Jurkat, Clone E6-1 (cell line): ENCODE data around the gene DUOX2.
"Not testable (repeated sequence)": the region's sequence is repeated elsewhere in the genome, so short reads cannot be mapped to it uniquely, and the experiment has no call there.

ENCODE experiments used
- DNase-seq: peaks from one replicate; pipeline ENCODE4 v3.0.0-alpha.2; 2011; ENCODE audit warnings: low read depth, low spot score
- H3K4me3 ChIP-seq: 2 replicates; pipeline ENCODE4 v1.5.1; 2011; ENCODE audit warnings: mild to moderate bottlenecking, low read length, control low read depth, moderate library complexity

DUOX2 gene

DNA sequence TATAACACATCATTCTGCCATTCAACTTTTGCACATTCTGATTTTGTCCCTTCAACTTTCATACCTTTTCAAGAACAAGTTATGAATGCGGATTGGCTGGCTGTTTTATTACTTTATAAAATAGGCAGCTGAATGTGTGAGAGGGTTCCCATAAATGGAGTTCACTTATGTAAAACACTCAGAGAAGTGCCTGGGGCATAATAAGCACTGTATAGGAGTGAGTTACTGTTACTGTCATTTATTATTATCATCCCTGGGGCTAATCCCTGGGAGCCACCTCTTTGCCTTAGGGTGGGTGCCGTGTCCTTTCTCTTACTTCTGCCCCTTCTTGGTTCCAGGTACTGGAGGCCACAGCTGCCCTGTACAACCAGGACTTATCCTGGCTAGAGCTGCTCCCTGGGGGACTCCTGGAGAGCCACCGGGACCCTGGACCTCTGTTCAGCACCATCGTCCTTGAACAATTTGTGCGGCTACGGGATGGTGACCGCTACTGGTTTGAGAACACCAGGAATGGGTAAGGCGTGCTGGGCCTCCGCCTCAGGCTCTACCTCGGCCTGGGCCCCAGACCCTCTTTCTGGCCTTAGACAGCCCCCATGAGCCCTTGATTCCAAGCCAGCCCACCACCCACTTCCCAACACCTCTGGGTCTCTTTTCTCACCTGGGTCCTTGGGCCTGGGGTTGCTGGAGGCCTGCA is 26.7 kb upstream of the DUOX2 start:
- no peak overlapping the region for H3K4me3 ChIP-seq
- DNase-seq: no peak

DNA sequence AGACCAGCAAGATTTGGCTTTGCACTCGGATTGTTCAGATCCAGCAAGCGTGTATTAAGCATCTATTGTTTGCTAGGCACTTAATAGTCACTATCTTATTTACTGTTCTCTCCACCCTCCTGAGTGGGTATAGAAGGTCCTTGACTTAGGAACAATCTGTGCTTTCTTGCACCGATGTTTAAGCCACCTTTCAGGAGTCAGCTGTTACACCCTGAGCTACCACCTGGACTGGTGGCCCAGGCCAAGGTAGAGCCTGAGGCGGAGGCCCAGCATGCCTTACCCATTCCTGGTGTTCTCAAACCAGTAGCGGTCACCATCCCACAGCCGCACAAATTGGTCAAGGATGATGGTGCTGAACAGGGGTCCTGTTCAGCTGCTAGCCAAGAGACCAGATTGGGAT is 25.8 kb upstream of the DUOX2 start:
- no peak overlapping the region for H3K4me3 ChIP-seq
- no peak for DNase-seq

DNA sequence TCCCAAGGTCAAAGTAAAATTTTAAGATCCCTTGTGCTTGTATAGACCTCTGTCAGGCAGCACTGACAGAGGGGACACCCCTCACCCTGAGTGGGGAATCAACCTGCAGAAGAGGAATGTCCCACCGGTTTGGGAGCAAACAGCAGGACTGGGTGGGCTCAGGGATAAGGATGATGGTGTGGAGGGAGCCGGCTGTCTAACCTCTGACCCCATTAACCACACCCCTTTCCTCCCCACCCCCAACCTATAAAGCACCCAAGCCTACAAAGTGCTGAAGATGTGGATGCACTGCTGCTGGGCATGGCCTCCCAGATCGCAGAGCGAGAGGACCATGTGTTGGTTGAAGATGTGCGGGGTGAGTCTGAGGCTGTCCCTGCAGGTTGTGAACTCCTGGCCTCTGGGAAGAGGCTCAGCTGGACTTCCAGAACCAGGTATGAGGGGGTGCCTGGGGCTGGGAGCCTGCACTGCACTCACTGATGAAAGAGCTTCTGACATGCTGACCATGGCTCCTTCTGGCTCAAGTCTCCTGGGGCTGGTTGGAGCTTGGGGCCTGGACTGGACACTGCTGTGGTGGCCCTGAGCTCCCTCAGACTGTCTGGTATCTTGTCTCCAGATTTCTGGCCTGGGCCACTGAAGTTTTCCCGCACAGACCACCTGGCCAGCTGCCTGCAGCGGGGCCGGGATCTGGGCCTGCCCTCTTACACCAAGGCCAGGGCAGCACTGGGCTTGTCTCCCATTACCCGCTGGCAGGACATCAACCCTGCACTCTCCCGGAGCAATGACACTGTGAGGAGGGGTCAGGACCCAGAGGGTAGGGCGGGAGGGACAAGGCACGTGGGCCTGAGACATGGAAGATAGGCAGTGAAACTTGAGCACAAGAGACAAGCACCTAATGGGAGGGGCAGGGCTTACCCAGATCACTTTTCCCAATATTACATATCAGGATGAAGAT is 25.1 kb upstream of the DUOX2 start:
- no peak overlapping the region for H3K4me3 ChIP-seq
- DNase-seq: no peak

DNA sequence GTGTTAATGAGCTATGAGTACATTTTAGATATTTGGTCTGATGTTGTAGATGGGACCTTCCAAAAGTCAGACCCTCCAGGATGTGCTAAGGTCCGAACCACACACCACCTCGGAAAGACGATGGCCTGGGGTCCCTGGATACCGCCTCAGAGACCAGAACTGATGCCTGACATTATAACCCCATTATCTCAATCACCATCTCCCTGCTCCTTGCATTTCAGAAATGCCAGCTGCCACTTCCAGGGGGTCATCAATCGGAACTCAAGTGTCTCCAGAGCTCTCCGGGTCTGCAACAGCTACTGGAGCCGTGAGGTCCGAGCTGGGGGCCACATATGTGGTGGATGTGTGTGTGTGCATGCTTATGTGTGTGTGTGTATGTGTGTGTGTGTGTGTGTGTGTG is 23.7 kb upstream of the DUOX2 start:
- no peak overlapping the region for H3K4me3 ChIP-seq
- no peak for DNase-seq

DNA sequence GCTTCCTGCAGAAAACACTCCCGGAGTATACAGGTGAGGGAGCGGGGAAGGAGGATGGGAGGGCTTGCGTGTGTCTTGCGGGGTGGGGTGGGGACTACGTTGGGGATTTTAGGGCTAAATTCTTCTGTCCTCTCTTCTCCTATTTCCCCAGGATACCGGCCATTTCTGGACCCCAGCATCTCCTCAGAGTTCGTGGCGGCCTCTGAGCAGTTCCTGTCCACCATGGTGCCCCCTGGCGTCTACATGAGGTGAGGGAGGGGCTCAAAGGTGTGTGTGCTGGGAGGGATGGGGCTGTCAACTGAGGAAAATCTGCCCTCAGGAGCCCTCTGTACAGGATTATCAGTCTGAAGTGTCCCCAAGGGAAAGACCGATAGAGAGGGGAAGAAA is 22.4 kb upstream of the DUOX2 start:
- no peak for DNase-seq
- H3K4me3 ChIP-seq: no peak overlapping the region

DNA sequence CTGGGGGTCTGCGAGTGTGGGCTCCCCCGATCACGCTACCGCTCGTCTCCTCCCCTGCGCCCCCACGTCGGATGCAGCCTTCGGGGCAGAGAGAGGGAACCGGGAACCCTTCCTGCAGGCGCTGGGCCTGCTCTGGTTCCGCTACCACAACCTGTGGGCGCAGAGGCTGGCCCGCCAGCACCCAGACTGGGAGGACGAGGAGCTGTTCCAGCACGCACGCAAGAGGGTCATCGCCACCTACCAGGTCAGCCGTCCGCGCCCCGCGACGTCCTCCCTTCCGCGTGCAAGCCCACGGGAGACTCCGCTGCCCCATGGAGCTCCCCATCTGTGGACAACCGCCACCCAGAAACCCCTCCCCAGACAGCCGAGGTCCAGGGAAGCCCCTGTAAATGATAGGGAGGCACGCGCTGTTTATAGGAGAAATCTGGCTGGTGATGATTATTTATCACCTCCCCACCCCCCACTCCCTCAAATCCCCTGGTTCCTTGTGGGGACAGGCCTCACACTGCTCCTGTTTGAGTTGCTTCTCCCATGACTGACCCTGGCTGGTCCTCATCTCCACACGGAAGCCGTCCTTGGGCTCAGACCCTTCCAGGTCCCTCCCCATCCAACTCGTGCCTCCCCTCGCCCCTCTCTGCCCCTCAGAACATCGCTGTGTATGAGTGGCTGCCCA is 21.9 kb upstream of the DUOX2 start:
- not testable (repeated sequence) for DNase-seq, H3K4me3 ChIP-seq

DNA sequence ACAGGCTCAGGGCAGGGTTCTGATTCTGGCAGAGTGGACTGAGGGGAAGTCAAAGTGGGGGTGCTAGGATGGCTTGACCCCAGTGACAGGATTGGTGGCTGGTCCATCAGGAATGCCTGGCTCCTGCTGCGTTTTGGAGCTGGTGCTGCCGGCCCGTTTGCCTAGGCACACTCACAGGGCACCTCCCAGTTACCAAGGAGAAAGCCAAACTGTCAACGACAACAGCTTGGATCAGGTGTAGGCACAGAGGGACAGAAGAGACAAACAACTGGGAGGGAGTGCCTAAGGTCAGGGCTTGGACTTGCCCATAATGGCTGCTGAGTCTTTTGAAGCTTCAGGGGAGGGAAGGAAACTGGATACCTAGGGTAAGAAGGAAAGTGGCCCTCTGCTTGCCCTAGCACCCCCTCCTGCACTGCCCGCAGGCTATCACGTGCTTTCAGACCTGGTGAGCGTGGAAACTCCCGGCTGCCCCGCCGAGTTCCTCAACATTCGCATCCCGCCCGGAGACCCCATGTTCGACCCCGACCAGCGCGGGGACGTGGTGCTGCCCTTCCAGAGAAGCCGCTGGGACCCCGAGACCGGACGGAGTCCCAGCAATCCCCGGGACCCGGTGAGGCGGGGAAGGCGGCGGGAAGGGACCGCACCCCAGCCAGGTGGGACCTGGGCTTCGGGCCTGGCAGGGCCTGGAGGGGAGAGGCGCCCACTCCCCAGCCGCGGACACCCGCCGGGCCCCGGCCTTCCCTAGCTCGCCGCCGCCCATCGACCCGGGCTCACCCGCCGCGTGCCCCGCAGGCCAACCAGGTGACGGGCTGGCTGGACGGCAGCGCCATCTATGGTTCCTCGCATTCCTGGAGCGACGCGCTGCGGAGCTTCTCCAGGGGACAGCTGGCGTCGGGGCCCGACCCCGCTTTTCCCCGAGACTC is 21.0 kb upstream of the DUOX2 start:
- H3K4me3 ChIP-seq: no peak overlapping the region
- DNase-seq: no peak

DNA sequence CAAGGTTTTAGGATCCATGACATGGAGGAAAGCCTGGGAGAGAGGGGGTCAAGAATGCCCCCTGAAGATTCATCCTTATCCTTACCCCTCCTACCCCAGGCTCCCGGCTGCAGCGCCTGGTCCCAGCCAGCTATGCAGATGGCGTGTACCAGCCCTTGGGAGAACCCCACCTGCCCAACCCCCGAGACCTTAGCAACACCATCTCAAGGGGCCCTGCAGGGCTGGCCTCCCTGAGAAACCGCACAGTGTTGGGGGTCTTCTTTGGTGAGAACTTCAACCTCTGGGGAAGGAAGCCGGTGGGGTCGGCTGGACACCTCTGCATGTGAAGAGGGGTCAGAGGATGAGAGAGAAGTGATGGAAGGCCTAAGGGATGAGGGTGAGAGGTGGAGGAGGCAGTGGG is 20.1 kb upstream of the DUOX2 start:
- DNase-seq: no peak
- H3K4me3 ChIP-seq: no peak overlapping the region

DNA sequence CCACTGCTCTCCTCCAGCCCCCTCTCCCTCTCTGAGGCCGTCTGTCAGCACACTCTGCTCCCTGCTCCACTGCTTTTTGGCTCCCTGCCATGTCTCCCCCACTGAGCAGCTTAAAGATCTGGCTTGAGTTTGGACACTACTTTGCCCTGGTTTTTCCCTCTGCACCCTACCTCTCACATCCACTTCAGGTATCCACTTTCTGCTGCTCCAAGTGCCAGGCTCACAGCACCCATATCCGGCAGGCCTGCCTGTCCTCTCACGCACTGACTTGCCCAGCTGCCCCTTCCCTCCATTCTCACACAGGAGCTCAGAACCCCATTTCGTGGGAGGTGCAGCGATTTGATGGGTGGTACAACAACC is 19.6 kb upstream of the DUOX2 start:
- H3K4me3 ChIP-seq: no peak overlapping the region
- DNase-seq: no peak

DNA sequence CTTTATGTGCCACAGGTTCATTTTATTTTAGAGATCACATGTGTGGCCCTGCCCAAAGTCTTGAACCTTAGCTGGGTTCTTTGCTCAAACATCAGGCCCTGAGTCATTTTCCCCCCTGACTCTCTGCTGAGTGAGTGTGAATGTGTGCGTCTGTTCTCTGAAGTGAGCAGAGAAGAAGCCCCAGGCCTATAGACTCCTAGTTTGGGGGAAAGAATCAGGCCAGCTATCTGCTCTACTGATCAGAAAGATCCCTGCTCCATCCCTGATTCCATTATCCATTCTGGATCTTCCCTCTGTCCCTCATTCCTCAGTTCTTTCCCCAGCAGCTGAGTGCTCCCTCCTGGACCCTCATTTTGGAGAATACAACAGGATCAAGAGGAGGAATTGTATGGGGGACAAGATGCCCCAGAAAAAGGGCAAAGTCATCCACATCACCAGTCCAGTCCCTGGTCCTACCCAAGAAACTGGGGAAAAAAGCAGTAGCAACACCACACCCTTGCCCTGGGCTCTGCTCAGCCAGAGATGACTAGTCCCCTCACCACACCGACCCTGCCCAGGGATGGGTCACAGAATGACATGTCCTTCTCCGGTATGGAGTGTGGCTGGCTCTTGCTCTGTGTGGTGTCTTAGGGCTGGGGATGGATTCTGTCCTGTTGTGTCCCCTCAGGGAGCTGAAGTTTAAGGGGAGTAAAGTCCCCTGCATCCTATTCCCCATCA is 19.0 kb upstream of the DUOX2 start:
- no peak for DNase-seq
- no peak overlapping the region for H3K4me3 ChIP-seq

DNA sequence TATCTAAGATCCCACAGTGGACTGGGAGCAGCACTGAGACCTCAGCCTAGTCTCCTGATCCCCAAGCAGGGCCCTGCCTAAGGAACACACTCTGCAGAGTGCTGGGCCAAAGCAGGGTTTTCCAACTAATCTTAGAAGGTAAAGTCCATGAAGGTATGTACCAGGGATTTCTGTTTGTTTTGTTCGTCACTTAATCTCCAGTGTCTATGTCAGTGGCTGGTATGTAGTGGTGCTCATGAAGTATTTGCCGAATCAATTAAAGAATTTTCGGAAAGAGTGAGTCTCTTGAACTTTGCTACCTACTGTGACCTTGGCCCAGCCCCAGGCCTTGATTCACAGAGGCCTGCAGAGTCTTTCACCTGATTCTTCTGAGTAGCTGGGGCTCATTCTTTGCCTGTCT is 17.5 kb upstream of the DUOX2 start:
- no peak for DNase-seq
- H3K4me3 ChIP-seq: no peak overlapping the region

DNA sequence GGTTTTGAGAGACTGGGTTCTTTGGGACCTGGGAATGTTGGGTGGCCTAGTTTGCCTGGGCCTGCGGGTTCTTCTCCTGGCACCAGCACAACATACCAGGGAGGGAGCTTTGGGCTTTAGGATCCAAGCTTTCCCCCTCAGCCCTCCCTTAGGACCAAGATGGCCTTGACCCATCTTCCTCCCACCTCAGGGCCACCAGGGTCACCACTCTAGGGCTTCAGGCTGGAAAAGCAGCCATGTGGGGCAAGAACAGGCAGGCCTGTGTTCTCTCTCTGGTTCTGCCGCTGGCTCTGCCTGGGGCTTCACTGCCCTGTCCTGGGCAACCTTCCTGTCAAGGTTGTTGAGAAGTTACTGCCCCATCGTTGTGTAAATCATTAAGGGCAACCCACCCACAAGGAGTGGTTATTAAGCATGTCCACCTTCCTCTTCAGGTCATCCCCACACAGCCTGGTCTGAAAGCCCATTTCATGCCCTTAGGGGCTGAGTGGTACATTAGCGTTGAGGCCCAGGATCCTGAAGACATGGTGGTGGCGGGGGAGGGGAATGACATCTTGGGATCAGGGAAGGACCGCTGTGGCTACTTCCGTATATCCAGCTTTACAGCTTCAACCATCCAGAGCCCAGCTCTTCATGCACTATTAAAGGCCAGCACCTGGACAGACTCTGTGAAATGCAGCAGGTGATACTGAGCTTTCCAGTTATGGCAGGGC is 16.5 kb upstream of the DUOX2 start:
- no peak for DNase-seq
- no peak overlapping the region for H3K4me3 ChIP-seq

DNA sequence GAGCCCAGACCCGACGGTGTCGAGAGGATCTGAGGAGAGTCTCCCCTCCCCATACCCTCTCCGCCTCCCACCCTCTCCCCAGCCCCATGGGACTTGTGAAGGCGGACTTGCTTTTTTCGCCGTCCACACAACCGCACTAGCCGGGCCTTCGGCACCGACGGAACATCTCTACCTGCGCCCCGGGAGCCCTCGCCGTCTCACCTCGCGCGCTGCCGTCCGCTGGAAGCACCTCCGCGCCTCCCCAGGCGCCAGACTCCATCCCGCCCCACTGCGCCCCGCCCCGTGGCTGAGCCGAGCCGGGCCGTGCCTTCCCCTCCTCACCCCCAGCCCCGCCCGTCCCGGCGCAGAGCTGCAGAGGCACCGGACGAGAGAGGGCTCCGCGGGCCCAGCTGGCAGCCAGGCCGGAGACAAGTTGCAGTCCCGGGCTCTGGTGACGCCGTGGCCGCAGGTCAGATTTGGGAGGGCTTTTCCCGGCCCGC is 15.7 kb upstream of the DUOX2 start, which contains the start of the genes DUOX1 and DUOXA1:
Gene DUOX1, plus strand, starts transcription at position 344 of the 479 bp plus-strand sequence. CDS start 1,973 bp downstream, outside the sequence.
Gene DUOXA1, minus strand, starts transcription at position 229 of the 479 bp plus-strand sequence. CDS start 6,865 bp downstream, outside the sequence.
- H3K4me3 ChIP-seq: no peak within 1 kb of the TSS
- no peak for DNase-seq

DNA sequence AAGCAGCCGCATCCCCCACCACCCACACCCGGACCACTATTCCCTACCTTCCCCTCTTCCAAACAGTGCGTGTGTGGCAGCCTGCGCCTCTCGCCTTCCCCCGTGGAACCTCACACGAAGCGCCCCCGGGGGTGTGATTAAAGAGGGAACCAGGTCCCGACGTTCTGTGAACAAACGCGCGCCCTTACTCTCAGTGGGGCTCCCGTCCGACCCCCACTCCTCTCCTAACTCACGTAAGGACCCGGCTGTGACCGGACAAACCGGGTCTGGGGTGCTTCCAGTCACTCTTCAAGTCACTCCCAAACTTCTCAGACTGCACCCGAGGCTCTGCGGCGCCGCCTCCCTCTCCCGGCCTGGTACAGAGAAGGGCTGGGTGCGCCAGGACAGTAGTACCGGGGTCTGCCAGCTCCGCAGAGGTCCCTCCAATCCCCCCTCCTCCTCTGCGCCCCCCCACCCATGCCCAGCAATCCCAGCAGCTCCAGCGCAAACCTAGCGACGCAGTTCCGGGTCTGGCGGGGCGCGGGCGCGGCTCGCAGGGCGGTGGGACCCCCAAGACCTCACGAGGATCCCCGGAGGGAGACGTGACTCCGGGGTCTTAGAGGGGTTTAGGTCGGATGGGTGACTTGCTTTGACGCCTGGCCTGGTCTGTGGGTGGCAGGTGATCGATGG is 15.1 kb upstream of the DUOX2 start:
- H3K4me3 ChIP-seq: no peak overlapping the region
- DNase-seq: no peak

DNA sequence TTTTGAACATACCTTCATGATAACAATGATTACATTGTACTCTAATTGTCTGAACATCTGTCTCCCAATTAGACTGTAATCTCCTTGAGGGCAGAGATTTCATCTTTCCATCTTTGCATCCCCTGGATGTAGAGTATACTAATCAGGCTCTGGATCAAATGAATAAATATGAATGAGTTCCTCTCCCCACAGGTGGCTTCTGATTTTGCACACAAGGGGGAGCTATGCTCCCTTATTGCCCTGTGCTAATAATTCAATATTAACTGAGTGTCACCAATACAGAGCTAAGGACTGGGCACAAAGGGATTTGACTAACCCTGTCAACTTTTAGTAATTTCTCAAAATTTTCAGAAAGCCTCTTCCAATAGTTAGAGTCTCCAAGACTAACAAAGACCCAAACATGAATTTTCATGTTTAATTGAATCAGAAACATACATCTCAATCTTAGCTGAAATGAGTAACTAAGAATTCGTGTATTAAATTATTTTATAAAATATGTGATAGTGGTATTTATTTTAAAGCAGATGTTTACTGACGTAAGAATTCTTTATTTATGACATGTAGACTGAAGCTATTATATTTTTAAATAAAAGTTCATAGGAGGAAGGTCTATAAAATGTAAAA is 12.7 kb upstream of the DUOX2 start:
- no peak overlapping the region for H3K4me3 ChIP-seq
- DNase-seq: peak; percentile 17

DNA sequence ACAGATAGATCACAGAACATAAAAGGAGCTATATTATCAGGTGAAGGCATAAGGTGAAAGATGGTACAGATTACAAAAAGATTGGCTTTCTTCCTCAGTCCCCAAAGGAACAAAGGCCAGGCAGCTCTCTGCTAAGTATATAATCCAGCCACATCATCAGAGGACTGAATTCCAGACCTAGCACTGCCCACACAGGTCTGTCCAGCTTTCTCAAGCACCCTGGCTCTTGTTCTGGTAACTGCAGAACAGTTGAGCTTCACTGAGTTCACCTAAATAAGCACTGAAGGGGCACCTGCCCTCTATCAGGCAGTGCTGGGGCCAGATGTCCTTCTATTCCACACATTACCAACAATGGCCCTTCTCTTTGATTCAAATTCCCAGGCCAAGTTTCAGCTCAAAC is 9.4 kb upstream of the DUOX2 start:
- DNase-seq: no peak
- H3K4me3 ChIP-seq: no peak overlapping the region

DNA sequence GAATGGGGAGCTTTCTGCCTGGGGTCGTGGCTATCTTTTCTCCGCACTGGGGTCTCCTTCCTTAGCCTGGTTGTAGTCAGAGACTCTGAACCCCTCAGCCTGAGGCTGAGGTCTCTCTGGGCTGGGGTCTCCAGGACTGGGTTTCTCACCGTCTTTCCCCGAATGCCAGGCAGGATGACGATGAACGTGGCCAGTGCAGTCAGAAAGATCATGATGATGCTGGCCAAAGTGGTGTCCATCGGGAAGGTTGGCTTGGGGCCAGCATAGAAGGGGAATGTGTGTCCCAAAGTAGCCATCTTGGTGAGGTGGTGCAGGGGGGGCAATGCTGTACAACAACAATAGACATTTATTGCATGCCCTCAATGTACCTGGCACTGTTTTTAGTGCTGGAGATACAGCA is 8.7 kb upstream of the DUOX2 start:
- no peak for DNase-seq
- no peak overlapping the region for H3K4me3 ChIP-seq
